Gastroesophageal sphincter (tissue), 4 donors: ENCODE measurements around the gene NBPF14. TPM values are rescaled to one million over a fixed set of nuclear protein-coding genes. Genes with fewer than 3 reads are reported as not detected.
"Not testable (repeated sequence)": the region's sequence is repeated elsewhere in the genome, so short reads cannot be mapped to it uniquely, and the experiment has no call there.

Source experiments
- ATAC-seq: fragments of 150-250 bp; one replicate; pipeline ENCODE4 v1.9.1; 2016; ENCODE audit warnings: mild to moderate bottlenecking, moderate library complexity
- H3K27ac ChIP-seq, 4 donors: fragments of 200-600 bp; sonication (generic) in 3 of 4; 1 replicate in 3 of 4; 2 replicates in 1 of 4; pipeline ENCODE4 v1.5.1; 2016 to 2019
- H3K27me3 ChIP-seq: fragments of 200-600 bp; sonication (generic); one replicate; pipeline ENCODE4 v1.5.1; 2019
- H3K36me3 ChIP-seq, 2 donors: fragments of 200-600 bp; sonication (generic); one replicate each; pipeline ENCODE4 v1.5.1; 2019; ENCODE audit warnings: control low read depth in 1 of 2
- H3K4me1 ChIP-seq, 3 donors: fragments of 200-600 bp; sonication (generic); 1 replicate in 2 of 3; 2 replicates in 1 of 3; pipeline ENCODE4 v1.5.1; 2016 to 2019; ENCODE audit warnings: control low read depth in 2 of 3
- H3K4me3 ChIP-seq, 2 donors: fragments of 200-600 bp; sonication (generic); one replicate each; pipeline ENCODE4 v1.5.1; 2019; ENCODE audit warnings: mild to moderate bottlenecking in 1 of 2, moderate library complexity in 1 of 2
- H3K9me3 ChIP-seq, 3 donors: fragments of 200-600 bp; sonication (generic); one replicate each; pipeline ENCODE4 v1.5.1; 2017 to 2019; ENCODE audit warnings: control low read depth in 2 of 3
- CTCF ChIP-seq, 4 experiments: fragments of 200-600 bp in 2 of 4; fragments of 450-650 bp in 2 of 4; sonication (generic) in 1 of 4; IDR thresholded peaks; one replicate each; pipeline ENCODE4 v1.5.1; 2017 to 2019; ENCODE audit warnings: antibody characterized with exemption in 4 of 4, mild to moderate bottlenecking in 2 of 4, moderate library complexity in 2 of 4
- WGBS, 2 donors: methylation state at CpG; one replicate each; pipeline ENCODE4 v1.1.5; 2018; ENCODE audit warnings: low coverage in 1 of 2; 5-methylcytosine and 5-hydroxymethylcytosine counted together
- total RNA-seq, 4 donors: library from RNA; depleted of rRNA; stranded (reverse); fragments of >200 nt; gene quantifications; one replicate each; pipeline ENCODE4 v1.1.0, GENCODE V29; 2016

Gene NBPF14
- 10 to 100 TPM; 17.8 to 54.0 (median 21.0) TPM for total RNA-seq

- not testable (repeated sequence) for H3K4me3 ChIP-seq, ATAC-seq, H3K36me3 ChIP-seq, H3K27ac ChIP-seq, H3K4me1 ChIP-seq, H3K27me3 ChIP-seq, H3K9me3 ChIP-seq
- WGBS, 2 donors = no CpG with 5 or more reads among the region's 5 CpGs
These were observed at the start of gene NBPF14 for GRCh38 chr1:148595911-148596310. Gene NBPF14, minus strand, starts transcription at chr1:148596011. Its CDS starts 294 bp downstream, at chr1:148595717.

GRCh38 chr1:148625451-148625850 is 29.6 kb upstream of the NBPF14 start:
- no CpG with 5 or more reads among the region's 6 CpGs for WGBS, 2 donors
- not testable (repeated sequence) for H3K27me3 ChIP-seq

GRCh38 chr1:148618216-148618615 is 22.4 kb upstream of the NBPF14 start:
- H3K9me3 ChIP-seq, H3K36me3 ChIP-seq, H3K4me3 ChIP-seq, H3K4me1 ChIP-seq, ATAC-seq, H3K27ac ChIP-seq, H3K27me3 ChIP-seq: not testable (repeated sequence)
- no CpG with 5 or more reads among the region's 1 CpG for WGBS, 2 donors

More at GRCh38 chr1:148625451-148625850, 29.6 kb upstream of the NBPF14 start:
- not testable (repeated sequence) for H3K4me3 ChIP-seq, H3K9me3 ChIP-seq, H3K27ac ChIP-seq, H3K4me1 ChIP-seq, ATAC-seq, H3K36me3 ChIP-seq

- not testable (repeated sequence) for H3K27ac ChIP-seq, H3K4me1 ChIP-seq
- no CpG with 5 or more reads among the region's 2 CpGs for WGBS, 2 donors
These were observed 9.5 kb upstream of the NBPF14 start for GRCh38 chr1:148605266-148605665.

GRCh38 chr1:148595360-148595759 is 451 bp downstream of the NBPF14 start:
- WGBS, 2 donors = no CpG with 5 or more reads among the region's 5 CpGs
- TF ChIP-seq CTCF (IDR thresholded peaks at IDR 0.05) = peak in 1 of 4 experiments; percentile 13
- not testable (repeated sequence) for H3K36me3 ChIP-seq, H3K9me3 ChIP-seq, H3K27ac ChIP-seq, ATAC-seq, H3K4me3 ChIP-seq, H3K4me1 ChIP-seq, H3K27me3 ChIP-seq

More at GRCh38 chr1:148605266-148605665, 9.5 kb upstream of the NBPF14 start:
- not testable (repeated sequence) for ATAC-seq, H3K9me3 ChIP-seq, H3K4me3 ChIP-seq, H3K27me3 ChIP-seq, H3K36me3 ChIP-seq

- not testable (repeated sequence) for H3K27me3 ChIP-seq, H3K27ac ChIP-seq, H3K4me3 ChIP-seq, H3K4me1 ChIP-seq, H3K9me3 ChIP-seq, ATAC-seq
- peaks cover 0 to 10% of the 10 kb centered on the region in 2 donors for H3K36me3 ChIP-seq
- WGBS, 2 donors = no CpG with 5 or more reads among the region's 5 CpGs
These were observed 4.7 kb downstream of the NBPF14 start for GRCh38 chr1:148591098-148591497.

- not testable (repeated sequence) for H3K4me3 ChIP-seq, H3K27ac ChIP-seq, H3K4me1 ChIP-seq, H3K9me3 ChIP-seq, ATAC-seq, H3K27me3 ChIP-seq
- no CpG with 5 or more reads among the region's 4 CpGs for WGBS, 2 donors
- H3K36me3 ChIP-seq = peaks cover 0 to 14% of the 10 kb centered on the region in 2 donors
These were observed 63.7 kb downstream of the NBPF14 start for GRCh38 chr1:148532158-148532557.

- 0% methylated on average over 4 of the region's 25 CpGs for WGBS, 2 donors
- H3K36me3 ChIP-seq, ATAC-seq, H3K4me1 ChIP-seq, H3K9me3 ChIP-seq, H3K27me3 ChIP-seq: not testable (repeated sequence)
- Histone ChIP-seq H3K27ac (peak overlapping the region; percentile 6 to 71 (median 64)), H3K4me3 (peak overlapping the region; percentile 17 to 43)
These were observed 66.7 kb downstream of the NBPF14 start for GRCh38 chr1:148529101-148529567.

GRCh38 chr1:148528591-148528990 is 67.2 kb downstream of the NBPF14 start:
- ATAC-seq, H3K4me1 ChIP-seq, H3K9me3 ChIP-seq, H3K36me3 ChIP-seq, H3K27me3 ChIP-seq: not testable (repeated sequence)
- peak in 1 of 4 experiments; percentile 30 for TF ChIP-seq CTCF (IDR thresholded peaks at IDR 0.05)
- WGBS, 2 donors = no CpG with 5 or more reads among the region's 24 CpGs
- peak overlapping the region in 3 of 4 donors; percentile 59 to 71 (median 69) for H3K27ac ChIP-seq
- H3K4me3 ChIP-seq = peak overlapping the region; percentile 17 to 43

GRCh38 chr1:148526587-148526986 is 69.2 kb downstream of the NBPF14 start:
- not testable (repeated sequence) for H3K27ac ChIP-seq, ATAC-seq, H3K4me3 ChIP-seq, H3K36me3 ChIP-seq, H3K9me3 ChIP-seq, H3K27me3 ChIP-seq, H3K4me1 ChIP-seq
- no CpG with 5 or more reads among the region's 2 CpGs for WGBS, 2 donors

GRCh38 chr1:148523205-148524144 is 72.3 kb downstream of the NBPF14 start:
- peak; percentile 15 for ATAC-seq
- H3K9me3 ChIP-seq, H3K27me3 ChIP-seq, H3K4me1 ChIP-seq, H3K36me3 ChIP-seq: not testable (repeated sequence)
- Histone ChIP-seq H3K27ac (peak overlapping the region in 2 of 4 donors; percentile 80 to 82), H3K4me3 (peak overlapping the region; percentile 51 to 90)
- 0 to 28% methylated on average over 2 to 4 of the region's 35 CpGs for WGBS, 2 donors
